GM23338 (cell line): ENCODE results near the gene MAP4K3.

Experiments
- CREB1 ChIP-seq: fragments of 250-450 bp; sonication (Bioruptor Pico); IDR thresholded peaks from 2 replicates; pipeline ENCODE4 v1.5.0; 2020; ENCODE audit warnings: low read depth, mild to moderate bottlenecking, moderate library complexity
- CTCF ChIP-seq, 2 experiments: fragments of 200-600 bp in 1 of 2; sonication (generic) in 1 of 2; conservative IDR thresholded peaks; 2 replicates each; pipeline versions ENCODE4 v1.5.1 to v1.6.1; 2016 to 2017; ENCODE audit warnings: antibody characterized with exemption in 2 of 2, low read depth in 2 of 2, mild to moderate bottlenecking in 2 of 2, moderate library complexity in 1 of 2
- ETS1 ChIP-seq: IDR thresholded peaks from 2 replicates; pipeline ENCODE4 v1.6.1; 2016; ENCODE audit warnings: antibody characterized with exemption
- EZH2 ChIP-seq: fragments of 200-600 bp; sonication (generic); IDR thresholded peaks from one replicate; pipeline ENCODE4 v1.8.0; 2017; ENCODE audit warnings: antibody characterized with exemption, mild to moderate bottlenecking, low read depth; ENCODE audit not compliant: unreplicated experiment
- EZH2phosphoT487 ChIP-seq: fragments of 200-600 bp; sonication (generic); IDR thresholded peaks from one replicate; pipeline ENCODE4 v1.8.1; 2018; ENCODE audit warnings: antibody characterized with exemption; ENCODE audit not compliant: unreplicated experiment
- JUNB ChIP-seq: IDR thresholded peaks from one replicate; pipeline ENCODE4 v1.6.1; 2016; ENCODE audit warnings: antibody characterized with exemption; ENCODE audit not compliant: unreplicated experiment
- NANOG ChIP-seq: IDR thresholded peaks from 2 replicates; pipeline ENCODE4 v1.6.1; 2016; ENCODE audit warnings: antibody characterized with exemption, borderline replicate concordance
- POLR2AphosphoS5 ChIP-seq: IDR thresholded peaks from 2 replicates; pipeline ENCODE4 v1.6.1; 2016; ENCODE audit warnings: antibody characterized with exemption, low read depth
- REST ChIP-seq: IDR thresholded peaks from one replicate; pipeline ENCODE4 v1.6.1; 2018; ENCODE audit warnings: antibody characterized with exemption; ENCODE audit not compliant: unreplicated experiment
- STAT1 ChIP-seq: IDR thresholded peaks from one replicate; pipeline ENCODE4 v1.6.1; 2016; ENCODE audit warnings: antibody characterized with exemption; ENCODE audit not compliant: unreplicated experiment
- ZNF114 ChIP-seq: fragments of 250-450 bp; sonication (Bioruptor Pico); IDR thresholded peaks from 2 replicates; pipeline ENCODE4 v1.5.0; 2020; ENCODE audit warnings: mild to moderate bottlenecking, moderate library complexity
- ZNF331 ChIP-seq: fragments of 250-450 bp; sonication (Bioruptor Pico); IDR thresholded peaks from 2 replicates; pipeline ENCODE4 v1.5.0; 2020; ENCODE audit warnings: low read depth, mild to moderate bottlenecking, moderate library complexity

- TF ChIP-seq EZH2, result no peak
- TF ChIP-seq CTCF (conservative IDR thresholded peaks at IDR 0.05; ENCODE audit: low read depth in 2 of 2), result no peak
- TF ChIP-seq POLR2AphosphoS5, result no peak
- TF ChIP-seq EZH2phosphoT487, result no peak
- no peak for TF ChIP-seq ETS1
- no peak for TF ChIP-seq REST
- no peak for TF ChIP-seq CREB1 (CRISPR knock-in tag)
- no peak for TF ChIP-seq ZNF114 (CRISPR knock-in tag)
- TF ChIP-seq STAT1, result no peak
- no peak for TF ChIP-seq JUNB
- TF ChIP-seq NANOG, result no peak
- TF ChIP-seq ZNF331 (CRISPR knock-in tag), result no peak
These were observed 77.5 kb downstream of the MAP4K3 start for GRCh38 chr2:39359453-39360038.
